Measurements from ENCODE around the gene ZBTB3.

DNA sequence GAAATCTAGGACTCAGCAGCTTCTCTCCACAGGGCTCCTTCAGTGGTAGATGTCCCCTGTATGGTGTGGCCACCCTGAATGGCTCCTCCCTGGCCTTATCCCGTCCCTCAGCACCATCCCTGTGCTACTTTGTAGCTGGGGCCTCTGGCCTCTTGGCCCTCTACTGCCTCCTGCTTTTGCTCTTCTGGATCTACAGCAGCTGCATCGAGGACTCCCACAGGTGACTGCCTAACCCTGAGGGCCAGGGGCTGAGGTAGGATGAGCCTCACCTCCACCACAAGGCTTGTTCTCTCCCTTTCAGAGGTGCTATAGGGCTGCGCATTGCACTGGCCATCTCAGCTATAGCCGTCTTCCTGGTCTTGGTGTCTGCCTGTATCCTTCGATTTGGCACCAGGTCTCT lies 35.0 kb upstream of the ZBTB3 start:
- TF ChIP-seq, protein P1, sequence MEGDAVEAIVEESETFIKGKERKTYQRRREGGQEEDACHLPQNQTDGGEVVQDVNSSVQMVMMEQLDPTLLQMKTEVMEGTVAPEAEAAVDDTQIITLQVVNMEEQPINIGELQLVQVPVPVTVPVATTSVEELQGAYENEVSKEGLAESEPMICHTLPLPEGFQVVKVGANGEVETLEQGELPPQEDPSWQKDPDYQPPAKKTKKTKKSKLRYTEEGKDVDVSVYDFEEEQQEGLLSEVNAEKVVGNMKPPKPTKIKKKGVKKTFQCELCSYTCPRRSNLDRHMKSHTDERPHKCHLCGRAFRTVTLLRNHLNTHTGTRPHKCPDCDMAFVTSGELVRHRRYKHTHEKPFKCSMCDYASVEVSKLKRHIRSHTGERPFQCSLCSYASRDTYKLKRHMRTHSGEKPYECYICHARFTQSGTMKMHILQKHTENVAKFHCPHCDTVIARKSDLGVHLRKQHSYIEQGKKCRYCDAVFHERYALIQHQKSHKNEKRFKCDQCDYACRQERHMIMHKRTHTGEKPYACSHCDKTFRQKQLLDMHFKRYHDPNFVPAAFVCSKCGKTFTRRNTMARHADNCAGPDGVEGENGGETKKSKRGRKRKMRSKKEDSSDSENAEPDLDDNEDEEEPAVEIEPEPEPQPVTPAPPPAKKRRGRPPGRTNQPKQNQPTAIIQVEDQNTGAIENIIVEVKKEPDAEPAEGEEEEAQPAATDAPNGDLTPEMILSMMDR (IDR thresholded peaks at IDR 0.05) = no peak
- TF ChIP-seq POLR2A (IDR thresholded peaks at IDR 0.05) = no peak

All from testis (tissue), 2 donors.